Posterior cingulate gyrus (tissue), 11 donors: ENCODE results near the gene ATP8B1.
"Not testable (repeated sequence)": the region's sequence is repeated elsewhere in the genome, so short reads cannot be mapped to it uniquely, and the experiment has no call there.

Experiments used
- DNase-seq, 10 donors: peaks; one replicate each; pipeline versions ENCODE4 v3.0.0 to v3.0.0-alpha.2; 2020 to 2021; ENCODE audit warnings: mixed read lengths in 3 of 10
- intact Hi-C: fragments of 100-400 bp; cut with DNase I; formaldehyde crosslinking; loops from one replicate; pipeline ENCODE4 v1.15.1; 2023

Gene ATP8B1

DNA sequence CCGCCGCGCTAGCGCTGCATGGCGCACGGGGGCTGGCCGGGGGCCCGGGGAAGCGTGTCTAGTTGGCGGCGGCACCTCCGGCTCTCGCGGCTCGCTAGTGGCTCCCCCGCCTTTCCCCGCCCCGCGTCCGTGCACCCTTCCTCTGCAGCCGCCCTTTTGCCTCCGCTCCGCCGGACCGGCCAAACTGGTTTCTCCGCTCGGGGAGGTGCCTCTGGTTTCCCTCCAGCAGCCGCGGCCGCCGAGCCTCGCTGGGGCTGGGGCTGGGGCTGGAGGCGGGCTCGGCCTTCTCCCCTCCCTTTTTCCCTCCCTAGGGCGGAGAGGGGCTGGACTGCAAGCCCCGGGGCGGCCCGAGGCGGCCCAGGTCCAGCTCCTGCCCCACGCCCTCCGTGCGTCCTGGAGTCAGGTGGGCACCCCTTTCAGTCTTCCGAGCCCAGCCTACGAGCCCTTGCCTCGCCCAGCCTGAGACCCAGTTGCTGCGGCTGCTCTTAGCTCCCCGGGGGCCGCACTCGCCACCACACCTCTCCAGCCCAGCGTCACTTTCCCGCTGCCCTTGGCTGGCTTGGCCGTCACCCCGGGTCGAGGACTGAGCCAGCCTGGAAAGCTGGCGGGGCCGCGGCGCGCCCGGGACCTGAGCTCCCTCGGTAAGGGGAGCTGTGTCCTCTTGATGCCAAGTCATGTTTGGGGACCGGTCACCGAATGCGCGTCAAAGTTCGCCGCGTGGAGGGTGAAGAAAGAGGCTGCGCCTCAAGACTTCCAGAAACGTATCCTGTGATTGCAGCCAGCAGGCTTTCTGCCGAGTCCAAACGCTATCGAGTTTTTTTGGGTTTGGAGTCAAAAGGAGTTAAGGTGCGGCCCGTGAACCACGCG, at the start of gene ATP8B1:
Gene ATP8B1, minus strand, starts transcription at position 213 of the 867 bp plus-strand sequence. CDS start 71,508 bp downstream, outside the sequence.
- peak in 7 of 10 donors; percentile 13 to 90 (median 27) for DNase-seq
- intact Hi-C loops, result loop anchor here (10.0 kb wide), 1 partner anchor 139 kb away; no protein-coding TSS in a partner anchor

DNA sequence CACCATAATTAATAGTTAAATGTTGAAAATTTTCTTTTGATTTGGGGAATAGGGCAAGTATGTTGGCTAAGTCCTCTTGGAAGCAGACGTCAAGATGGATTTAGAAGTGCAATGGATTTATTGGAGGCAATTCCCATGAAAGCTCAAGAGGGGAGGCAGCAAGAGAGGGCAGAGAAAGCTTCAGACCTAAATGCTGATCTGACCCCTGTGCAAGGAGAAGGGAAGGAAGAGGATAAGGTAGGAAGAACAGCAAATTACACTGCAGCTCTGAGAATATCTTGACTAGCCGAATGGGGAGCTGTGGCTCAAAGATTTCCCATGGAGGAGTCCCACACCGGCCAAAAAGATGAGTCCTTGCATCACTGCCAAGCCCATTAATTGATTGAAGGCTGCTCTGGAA, 46.9 kb upstream of the ATP8B1 start:
- DNase-seq, result no peak
- intact Hi-C loops, result no loop called here

DNA sequence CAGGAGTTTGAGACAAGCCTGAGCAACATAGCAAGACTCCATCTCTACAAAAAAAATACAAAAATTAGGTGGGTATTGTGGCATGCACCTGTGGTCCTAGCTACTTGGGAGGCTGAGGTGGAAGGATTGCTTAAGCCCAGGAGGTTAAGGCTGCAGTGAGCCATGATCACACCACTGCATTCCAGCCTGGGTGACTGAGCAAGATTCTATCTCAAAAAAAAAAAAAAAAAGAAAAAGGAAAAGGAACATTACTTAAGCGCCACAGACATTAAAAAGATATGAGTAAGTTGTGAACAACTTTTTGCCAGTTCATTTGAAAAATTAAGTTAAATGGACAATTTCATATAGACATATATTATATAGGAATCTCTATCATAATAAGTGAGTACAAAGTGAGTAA, 45.3 kb upstream of the ATP8B1 start:
- DNase-seq, intact Hi-C loops: not testable (repeated sequence)

DNA sequence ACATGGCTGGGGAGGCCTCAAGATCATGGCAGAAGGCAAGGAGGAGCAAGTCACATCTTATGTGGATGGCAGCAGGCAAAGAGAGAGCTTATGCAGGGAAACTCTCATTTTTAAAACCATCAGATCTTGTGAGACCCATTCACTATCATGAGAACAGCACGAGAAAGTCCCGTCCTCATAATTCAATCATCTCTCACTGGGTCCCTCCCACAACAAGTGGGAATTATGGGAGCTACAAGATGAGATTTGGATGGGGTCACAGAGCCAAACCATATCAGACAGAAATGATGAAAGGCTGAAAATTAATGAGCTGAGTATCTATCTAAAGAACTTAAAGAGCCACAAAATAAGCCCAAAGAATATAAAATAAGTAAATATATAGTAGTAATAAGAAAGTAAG, 44.3 kb upstream of the ATP8B1 start:
- intact Hi-C loops, DNase-seq: not testable (repeated sequence)

DNA sequence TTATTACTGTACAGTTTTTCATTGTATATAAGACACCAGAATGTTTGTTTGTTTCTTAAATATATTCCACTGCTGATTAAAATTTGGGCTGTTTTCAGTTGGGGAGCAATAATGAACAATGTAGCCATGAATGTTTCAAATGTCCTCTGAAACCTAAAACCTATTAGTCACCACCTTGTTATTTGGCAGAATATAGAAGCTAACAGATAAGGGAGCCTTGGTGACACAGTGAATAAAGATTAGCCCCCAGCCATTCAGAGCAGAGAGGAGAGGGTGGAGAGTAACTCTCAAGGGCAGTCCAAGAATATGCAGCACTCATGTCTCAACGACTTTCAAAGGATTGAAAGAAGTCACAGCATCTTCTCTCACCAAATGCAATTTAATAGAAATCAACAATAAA, 43.1 kb upstream of the ATP8B1 start:
- intact Hi-C loops, result no loop called here
- DNase-seq, result no peak

DNA sequence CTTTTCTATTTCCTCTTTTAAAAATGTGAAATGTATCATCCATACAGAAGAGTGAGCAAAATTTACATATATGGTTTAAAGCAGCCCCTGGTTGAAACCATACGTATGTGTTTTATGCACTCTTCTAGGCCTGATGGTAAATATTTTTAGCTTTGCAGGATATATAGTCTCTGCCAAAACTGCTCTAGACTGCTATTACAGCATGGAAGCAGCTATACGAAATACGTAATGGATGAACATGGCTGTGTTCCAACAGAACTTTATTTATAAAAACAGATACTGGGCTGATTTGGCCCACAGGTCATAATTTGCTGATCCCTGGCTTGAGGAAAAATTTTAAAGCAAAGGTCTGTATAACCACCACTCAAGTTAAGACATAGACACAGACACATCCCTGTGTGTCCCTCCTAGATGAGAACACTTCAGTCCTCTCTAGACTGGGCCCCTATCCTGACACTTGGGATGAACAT, 42.5 kb upstream of the ATP8B1 start:
- intact Hi-C loops, result no loop called here
- no peak for DNase-seq

DNA sequence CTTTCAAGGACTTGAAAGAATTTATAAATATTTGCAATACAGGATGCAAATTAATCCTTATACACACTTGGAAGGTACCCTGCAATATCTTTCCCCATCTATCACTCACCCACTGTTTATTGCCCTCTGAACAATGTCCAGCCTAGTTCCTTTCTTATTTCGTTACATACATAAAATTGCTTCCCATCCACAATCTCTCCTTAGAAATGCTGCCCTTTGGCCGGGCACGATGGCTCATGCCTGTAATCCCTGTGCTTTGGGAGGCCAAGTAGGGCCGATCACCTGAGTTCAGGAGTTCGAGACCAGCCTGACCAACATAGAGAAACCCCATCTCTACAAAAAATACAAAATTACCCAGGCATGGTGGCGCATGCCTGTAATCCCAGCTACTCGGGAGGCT, 41.2 kb upstream of the ATP8B1 start:
- intact Hi-C loops, result no loop called here
- no peak for DNase-seq

DNA sequence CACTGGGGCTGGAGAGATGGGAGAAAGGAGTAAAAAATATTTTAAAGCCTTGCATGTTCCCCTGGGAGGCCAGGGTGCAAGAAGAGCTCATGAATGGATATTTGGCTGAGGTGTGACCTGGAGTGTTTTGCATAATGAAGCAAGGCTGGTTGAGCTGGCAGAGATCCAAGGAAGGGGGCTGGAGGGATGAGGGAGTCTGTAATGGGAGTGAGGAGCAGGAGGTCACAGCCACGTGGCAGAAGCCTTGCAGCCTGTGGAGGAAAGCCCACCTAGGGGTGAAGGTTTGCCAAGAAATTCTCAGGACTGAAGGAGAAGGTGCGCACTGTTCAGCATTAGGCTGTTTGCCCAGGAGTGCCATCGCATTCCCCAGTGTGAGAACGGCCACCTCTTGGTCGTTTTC, 40.3 kb upstream of the ATP8B1 start:
- intact Hi-C loops, result no loop called here
- no peak for DNase-seq

DNA sequence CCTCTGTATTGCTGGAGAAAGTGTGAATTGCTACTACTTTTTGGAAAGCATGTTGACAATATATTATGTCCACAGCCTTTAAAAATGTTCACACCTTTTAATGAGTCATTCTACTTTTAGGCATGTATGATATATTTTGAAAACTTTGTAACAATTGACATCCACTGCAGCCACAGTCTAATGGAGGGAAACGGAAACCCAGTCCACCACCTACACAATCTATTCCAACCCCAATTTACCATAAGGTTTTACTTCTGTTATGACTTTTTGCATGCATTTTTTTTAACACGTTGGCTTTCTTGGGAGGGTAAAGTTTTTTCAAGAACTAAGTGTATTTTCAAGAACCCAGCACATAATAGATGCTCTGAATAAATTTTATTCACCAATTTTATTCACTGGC, 38.5 kb upstream of the ATP8B1 start:
- intact Hi-C loops, result no loop called here
- no peak for DNase-seq

DNA sequence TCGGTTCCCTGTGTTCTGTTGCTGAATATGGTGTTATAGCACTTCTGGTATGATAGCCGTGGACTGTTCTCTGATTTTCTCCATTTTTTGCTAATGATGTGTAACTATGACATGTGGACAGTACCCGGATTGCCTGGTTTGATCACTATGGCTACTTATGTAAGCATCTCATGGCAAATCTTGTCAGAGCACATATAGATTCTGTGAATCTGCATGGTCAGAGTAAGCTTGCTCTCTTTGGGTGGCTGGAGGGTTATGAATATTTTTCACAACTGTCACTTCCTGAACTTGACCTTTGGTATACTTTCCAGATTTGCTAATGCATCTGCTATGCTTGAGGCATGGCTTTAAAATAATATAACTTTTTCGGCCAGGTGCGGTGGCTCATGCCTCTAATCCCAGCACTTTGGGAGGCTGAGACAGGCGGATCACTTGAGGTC, 36.8 kb upstream of the ATP8B1 start:
- intact Hi-C loops, result no loop called here
- DNase-seq, result no peak

DNA sequence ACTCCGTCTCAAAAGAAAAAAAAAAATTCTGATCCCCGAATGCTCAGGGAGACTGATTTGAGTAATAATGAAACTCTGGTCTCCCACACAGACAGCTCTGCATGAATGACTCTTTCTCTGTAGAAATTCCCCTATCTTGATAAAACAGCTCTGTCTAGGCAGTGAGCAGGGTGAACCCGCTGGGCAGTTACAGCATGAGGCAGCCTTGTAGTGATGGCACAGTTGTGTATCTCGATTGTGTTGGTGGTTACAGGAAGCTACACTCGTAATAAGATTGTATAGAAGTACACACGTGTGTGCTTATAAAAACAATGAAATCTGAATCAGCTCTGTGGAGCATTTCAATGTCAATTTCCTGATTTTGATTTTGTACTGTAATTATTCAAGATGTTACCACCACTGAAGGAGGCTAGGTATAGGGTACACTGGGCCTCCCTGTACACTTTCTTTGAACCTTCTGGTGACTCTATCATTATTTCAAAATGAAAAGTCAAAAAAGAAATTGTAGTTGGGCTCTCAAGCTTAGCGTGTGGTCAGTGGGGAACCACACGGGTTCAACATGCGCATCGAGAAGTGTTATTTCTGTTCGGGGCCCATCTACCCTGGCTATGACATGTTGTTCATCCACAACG, 34.9 kb upstream of the ATP8B1 start:
- intact Hi-C loops, result no loop called here
- DNase-seq, result no peak

DNA sequence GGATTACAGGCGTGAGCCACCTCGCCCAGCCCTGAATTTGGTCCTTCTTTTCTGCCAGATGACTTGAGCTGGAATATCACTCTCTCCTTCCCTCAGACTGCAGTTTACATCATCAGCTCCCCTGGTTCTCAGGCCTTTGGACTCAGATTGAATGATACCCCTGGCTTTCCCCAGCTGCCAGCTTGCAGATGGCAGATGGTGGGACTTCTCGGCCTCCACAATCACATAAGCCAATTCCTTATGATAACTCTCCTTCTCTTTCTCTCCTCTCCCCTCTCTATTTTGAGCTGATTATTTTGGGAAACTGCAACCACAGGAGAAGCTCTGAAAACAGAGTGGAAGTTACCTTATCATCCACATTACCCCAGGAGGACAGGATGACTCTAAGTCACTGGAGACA, 33.4 kb upstream of the ATP8B1 start:
- DNase-seq, result peak in 5 of 10 donors; percentile 10 to 88 (median 27)
- intact Hi-C loops, result no loop called here

DNA sequence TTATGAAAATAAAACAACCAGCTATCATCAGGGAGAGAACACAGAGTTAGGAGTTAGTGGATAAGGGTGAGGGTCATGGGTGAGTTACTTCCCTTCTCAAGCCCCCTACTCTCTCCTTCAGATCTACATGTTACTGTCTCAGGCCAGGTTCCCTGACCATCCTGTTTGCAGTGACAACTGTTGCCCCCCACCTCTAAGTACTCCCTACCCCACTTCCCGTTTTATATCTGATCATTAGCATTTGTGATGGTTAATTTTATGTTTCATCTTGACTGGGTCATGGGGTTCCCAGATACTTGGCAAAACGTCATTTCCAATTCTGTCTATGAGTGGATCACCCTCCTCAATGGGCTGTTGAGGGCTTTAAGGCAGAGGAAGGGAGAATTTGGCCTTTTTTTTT, 32.8 kb upstream of the ATP8B1 start:
- intact Hi-C loops, result no loop called here
- DNase-seq, result no peak

DNA sequence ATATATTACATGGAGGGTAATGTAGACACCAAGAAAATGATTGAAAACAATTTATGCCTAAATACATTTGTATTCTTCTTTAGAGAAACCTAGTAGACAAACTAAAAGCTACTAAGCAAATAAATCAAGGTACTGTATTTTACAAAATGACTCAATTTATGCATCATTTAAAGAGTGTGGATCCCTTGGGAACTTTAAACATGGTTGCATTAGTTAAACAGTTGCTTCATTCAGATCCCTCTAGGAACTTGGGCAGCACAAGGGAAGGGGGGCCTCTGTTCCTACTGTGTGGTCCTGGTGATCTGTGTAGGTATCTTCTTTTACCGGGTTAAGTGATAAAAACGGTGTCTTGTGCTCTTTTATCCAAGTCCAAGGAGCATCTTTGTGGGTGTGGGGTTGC, 31.5 kb upstream of the ATP8B1 start:
- DNase-seq, result no peak
- intact Hi-C loops, result no loop called here

DNA sequence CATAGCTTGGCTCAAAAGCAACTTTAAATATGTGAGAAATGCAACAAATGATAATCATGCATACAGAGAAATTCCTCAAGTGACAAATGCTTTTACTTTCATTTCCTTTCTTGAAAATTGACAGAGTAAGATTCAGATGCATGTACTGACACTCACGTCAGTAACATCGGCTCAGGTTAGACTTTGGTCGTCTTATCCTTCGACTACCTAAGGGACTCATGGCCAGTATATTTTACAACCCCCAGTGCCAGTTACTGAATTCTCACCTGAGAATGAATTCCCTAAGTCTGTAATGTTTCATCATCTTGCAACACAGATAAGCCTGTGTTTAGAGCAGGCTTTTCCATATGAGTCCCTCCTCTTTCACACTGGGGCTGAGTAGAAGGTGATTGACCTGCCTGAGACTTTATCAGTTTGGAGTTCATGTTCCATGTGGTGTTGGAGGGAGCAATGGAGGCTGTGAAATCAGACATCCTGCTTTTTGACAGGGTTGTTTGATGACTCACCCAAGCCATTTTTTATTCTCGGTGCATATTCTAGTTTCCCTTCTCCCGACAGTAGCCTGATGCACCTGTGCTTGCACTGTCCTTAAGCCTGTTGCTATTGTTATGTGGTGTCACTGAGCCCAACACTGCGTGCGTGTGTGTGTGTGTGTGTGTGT, 30.5 kb upstream of the ATP8B1 start:
- no peak for DNase-seq
- intact Hi-C loops, result no loop called here

DNA sequence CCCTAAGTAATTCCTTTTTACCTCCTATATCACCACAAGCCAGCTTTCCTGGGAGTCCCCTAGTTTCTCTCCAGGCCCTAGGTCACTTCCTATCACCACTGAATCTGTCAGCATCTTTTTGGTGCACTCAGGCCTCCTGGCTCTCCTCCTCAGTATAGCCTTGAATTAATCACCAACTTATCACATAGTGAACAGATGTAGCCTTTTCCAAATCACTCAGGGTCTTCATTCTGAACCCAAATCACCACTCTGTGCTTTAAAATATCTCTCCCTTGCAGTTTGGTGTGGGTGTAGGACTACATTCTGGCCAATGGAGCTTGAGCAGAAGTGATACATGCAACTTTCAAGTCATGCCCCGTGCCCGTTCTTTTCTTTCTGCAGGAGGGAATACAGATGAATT, 29.6 kb upstream of the ATP8B1 start:
- DNase-seq, result no peak
- intact Hi-C loops, result no loop called here

DNA sequence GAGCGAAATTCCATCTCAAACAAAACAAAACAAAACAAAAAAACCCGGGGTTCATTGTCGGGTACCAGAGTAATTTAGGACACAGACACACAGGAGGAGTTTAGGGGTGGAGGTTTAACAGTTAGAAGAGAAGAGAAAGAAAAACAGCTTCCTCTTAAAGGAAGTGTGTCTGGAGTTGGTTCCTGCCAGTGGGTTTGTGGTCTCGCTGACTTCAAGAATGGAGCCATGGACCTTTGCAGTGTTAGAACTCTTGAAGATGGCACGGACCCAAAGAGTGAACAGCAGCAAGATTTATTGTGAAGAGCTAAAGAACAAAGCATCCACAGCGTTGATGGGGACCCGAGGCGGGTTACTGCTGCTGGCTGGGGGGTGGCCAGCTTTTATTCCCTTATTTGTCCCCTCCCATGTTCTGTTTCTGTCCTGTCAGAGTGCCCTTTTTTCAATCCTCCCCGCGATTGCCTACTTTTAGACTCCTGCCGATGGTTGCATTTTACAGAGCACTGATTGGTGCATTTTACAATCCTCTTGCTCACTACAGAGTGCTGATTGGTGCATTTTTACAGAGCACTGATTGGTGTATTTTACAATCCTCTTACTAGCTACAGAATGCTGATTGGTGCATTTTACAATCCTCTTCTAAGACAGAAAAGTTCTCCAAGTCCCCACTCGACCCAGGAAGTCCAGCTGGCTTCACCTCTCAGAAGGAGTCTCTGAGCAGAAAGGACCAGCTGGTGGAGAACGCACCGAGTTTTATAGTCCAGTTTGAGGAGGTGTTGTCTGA, 28.7 kb upstream of the ATP8B1 start:
- DNase-seq, result no peak
- intact Hi-C loops, result no loop called here

DNA sequence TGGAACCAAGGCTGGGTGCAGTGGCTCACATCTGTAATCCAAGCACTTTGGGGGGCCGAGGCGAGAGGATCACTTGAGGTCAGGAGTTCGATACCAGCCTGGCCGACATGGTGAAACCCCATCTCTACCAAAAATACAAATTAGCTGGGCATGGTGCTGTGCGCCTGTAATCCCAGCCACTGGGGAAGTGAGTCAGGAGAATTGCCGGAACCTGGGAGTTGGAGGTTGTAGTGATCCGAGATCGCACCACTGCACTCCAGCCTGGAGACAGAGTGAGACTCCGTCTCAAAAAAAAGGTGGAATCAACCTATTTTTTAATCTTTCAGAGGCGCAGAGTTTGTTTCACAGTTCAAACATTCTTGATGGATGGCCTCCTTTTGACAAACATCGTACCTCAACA, 24.5 kb upstream of the ATP8B1 start:
- intact Hi-C loops, result no loop called here
- DNase-seq, result no peak

DNA sequence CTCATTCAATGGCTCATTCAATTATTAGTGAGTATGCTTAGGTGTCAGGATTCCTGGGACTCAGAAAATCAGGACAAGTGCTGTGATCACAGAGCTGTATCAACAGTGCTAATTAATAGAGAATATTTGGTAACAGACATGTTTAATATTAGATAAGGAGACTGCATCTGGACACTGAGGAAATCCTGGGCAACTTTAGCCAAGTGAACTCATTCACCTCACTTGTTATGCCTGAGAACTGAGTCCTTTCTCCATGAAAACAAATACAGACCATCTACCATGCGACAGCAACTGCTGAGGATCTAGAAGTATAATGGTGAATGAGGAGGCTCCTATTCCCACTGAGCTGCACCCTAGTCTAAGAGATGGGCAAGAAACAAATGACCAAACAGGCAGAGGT, 23.1 kb upstream of the ATP8B1 start:
- intact Hi-C loops, result no loop called here
- DNase-seq, result no peak

DNA sequence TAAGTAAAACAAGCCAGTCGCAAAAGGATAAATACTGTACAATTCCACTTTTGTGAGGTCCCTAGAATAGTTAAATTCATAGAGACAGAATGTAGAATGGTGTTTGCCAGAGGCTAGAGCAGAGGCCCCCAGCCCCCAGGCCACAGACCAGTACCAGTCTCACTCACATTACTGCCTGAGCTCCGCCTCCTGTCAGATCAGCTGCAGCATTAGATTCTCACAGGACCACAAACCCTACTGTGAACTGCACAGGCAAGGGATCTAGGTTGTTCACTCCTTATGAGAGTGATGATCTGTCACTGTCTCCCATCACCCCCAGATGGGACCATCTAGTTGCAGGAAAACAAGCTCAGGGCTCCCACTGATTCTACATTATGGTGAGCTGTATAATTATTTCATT, 17.5 kb upstream of the ATP8B1 start:
- DNase-seq, intact Hi-C loops: not testable (repeated sequence)
